Thymus (tissue), 11 donors: ENCODE measurements around the gene WDR1. TPM values are rescaled to one million over a fixed set of nuclear protein-coding genes. Genes with fewer than 3 reads are reported as not detected.

Experiments
- DNase-seq, 9 donors: peaks; one replicate each; pipeline ENCODE4 v3.0.0-alpha.2; 2013; ENCODE audit warnings: low spot score in 9 of 9, low read depth in 6 of 9, missing footprints in 1 of 9
- H3K27ac ChIP-seq, 2 donors: one replicate each; pipeline ENCODE4 v1.5.1; 2013; ENCODE audit warnings: control low read depth in 1 of 2, low read depth in 1 of 2, low read length in 1 of 2, mild to moderate bottlenecking in 1 of 2, moderate library complexity in 1 of 2
- H3K27me3 ChIP-seq, 2 donors: one replicate each; pipeline ENCODE4 v1.5.1; 2013; ENCODE audit warnings: low read length in 1 of 2; ENCODE audit not compliant: control insufficient read depth in 2 of 2, insufficient read depth in 1 of 2
- H3K36me3 ChIP-seq, 2 donors: one replicate each; pipeline ENCODE4 v1.5.1; 2013; ENCODE audit warnings: low read length in 1 of 2, mild to moderate bottlenecking in 1 of 2, moderate library complexity in 1 of 2; ENCODE audit not compliant: control insufficient read depth in 2 of 2, insufficient read depth in 2 of 2
- H3K4me1 ChIP-seq, 2 donors: one replicate each; pipeline ENCODE4 v1.5.1; 2013; ENCODE audit warnings: low read length in 2 of 2; ENCODE audit not compliant: control insufficient read depth in 2 of 2, insufficient read depth in 2 of 2
- H3K4me3 ChIP-seq, 2 donors: one replicate each; pipeline ENCODE4 v1.5.1; 2013; ENCODE audit warnings: low read length in 2 of 2, control low read depth in 1 of 2, mild to moderate bottlenecking in 1 of 2
- H3K9me3 ChIP-seq, 2 donors: one replicate each; pipeline ENCODE4 v1.5.1; 2013; ENCODE audit warnings: low read length in 1 of 2, mild to moderate bottlenecking in 1 of 2; ENCODE audit not compliant: control insufficient read depth in 2 of 2, insufficient read depth in 1 of 2
- WGBS: extraction: QIAGEN DNeasy Blood & Tissue Kit; methylation state at CpG from one replicate; pipeline ENCODE4 v1.1.7; 2013; 5-methylcytosine and 5-hydroxymethylcytosine counted together
- polyA plus RNA-seq: library from polyadenylated mRNA; stranded (reverse); fragments of 200-250 nt; gene quantifications from one replicate; pipeline ENCODE4 v1.2.3, GENCODE V29; 2013
- total RNA-seq: library from RNA; stranded (reverse); fragments of 120-200 nt; gene quantifications from one replicate; pipeline ENCODE4 v1.2.4, GENCODE V29; 2013
- donor health status: healthy.

The WDR1 gene
- total and polyA plus RNA-seq, 2 donors, result 141 to 166 TPM

- Histone ChIP-seq H3K27ac (peak overlapping the region in 1 of 2 donors; percentile 4), H3K36me3 (peaks cover 57 to 92% of the 10 kb centered on the region in 2 donors), H3K4me1 (peaks cover 58 to 91% of the 10 kb centered on the region in 2 donors), H3K9me3 (no peaks in the 10 kb centered on the region), H3K27me3 (no peaks in the 10 kb centered on the region), H3K4me3 (no peak overlapping the region)
- DNase-seq, result no peak
- 84% methylated on average over 6 of the region's 6 CpGs for WGBS
These were observed 11.7 kb downstream of the WDR1 start for GRCh38 chr4:10104991-10105276.

- WGBS, result 88% methylated on average over 11 of the region's 11 CpGs
- no peak for DNase-seq
- peaks cover 52 to 91% of the 10 kb centered on the region in 2 donors for H3K36me3 ChIP-seq
- H3K27ac ChIP-seq, result peak overlapping the region; percentile 1 to 34
- no peak overlapping the region for H3K4me3 ChIP-seq
- H3K9me3 ChIP-seq, result no peaks in the 10 kb centered on the region
- no peaks in the 10 kb centered on the region for H3K27me3 ChIP-seq
- peaks cover 59 to 91% of the 10 kb centered on the region in 2 donors for H3K4me1 ChIP-seq
These were observed 12.2 kb downstream of the WDR1 start for GRCh38 chr4:10104211-10104990.

- H3K4me1 ChIP-seq, result peaks cover 67 to 91% of the 10 kb centered on the region in 2 donors
- H3K9me3 ChIP-seq, result no peaks in the 10 kb centered on the region
- H3K27me3 ChIP-seq, result no peaks in the 10 kb centered on the region
- H3K4me3 ChIP-seq, result no peak overlapping the region
- peak overlapping the region in 1 of 2 donors; percentile 4 for H3K27ac ChIP-seq
- H3K36me3 ChIP-seq, result peaks cover 47 to 91% of the 10 kb centered on the region in 2 donors
- no peak for DNase-seq
- 87% methylated on average over 13 of the region's 13 CpGs for WGBS
These were observed 13.9 kb downstream of the WDR1 start for GRCh38 chr4:10102474-10103332.

GRCh38 chr4:10101671-10102473, 14.7 kb downstream of the WDR1 start:
- no peak overlapping the region for H3K4me3 ChIP-seq
- peaks cover 47 to 91% of the 10 kb centered on the region in 2 donors for H3K36me3 ChIP-seq
- peaks cover 69 to 91% of the 10 kb centered on the region in 2 donors for H3K4me1 ChIP-seq
- no peak for DNase-seq
- 92% methylated on average over 14 of the region's 14 CpGs for WGBS
- no peaks in the 10 kb centered on the region for H3K27me3 ChIP-seq
- H3K9me3 ChIP-seq, result no peaks in the 10 kb centered on the region
- peak overlapping the region; percentile 56 to 92 for H3K27ac ChIP-seq

GRCh38 chr4:10100734-10101216, 15.8 kb downstream of the WDR1 start:
- H3K27ac ChIP-seq, result peak overlapping the region; percentile 87 to 92
- WGBS, result 60% methylated on average over 12 of the region's 12 CpGs
- H3K36me3 ChIP-seq, result peaks cover 58 to 95% of the 10 kb centered on the region in 2 donors
- H3K4me3 ChIP-seq, result no peak overlapping the region
- H3K4me1 ChIP-seq, result peaks cover 76 to 94% of the 10 kb centered on the region in 2 donors
- H3K27me3 ChIP-seq, result no peaks in the 10 kb centered on the region
- H3K9me3 ChIP-seq, result no peaks in the 10 kb centered on the region
- DNase-seq, result no peak

- no peaks in the 10 kb centered on the region for H3K9me3 ChIP-seq
- peak in 3 of 9 donors; percentile 49 to 75 (median 56) for DNase-seq
- H3K27me3 ChIP-seq, result no peaks in the 10 kb centered on the region
- no peak overlapping the region for H3K4me3 ChIP-seq
- H3K36me3 ChIP-seq, result peaks cover 65 to 95% of the 10 kb centered on the region in 2 donors
- peak overlapping the region; percentile 87 to 92 for H3K27ac ChIP-seq
- H3K4me1 ChIP-seq, result peaks cover 83 to 96% of the 10 kb centered on the region in 2 donors
- 18% methylated on average over 25 of the region's 25 CpGs for WGBS
These were observed 16.9 kb downstream of the WDR1 start for GRCh38 chr4:10099499-10100325.

- no peak for DNase-seq
- Histone ChIP-seq H3K9me3 (no peaks in the 10 kb centered on the region), H3K4me3 (no peak overlapping the region), H3K27ac (peak overlapping the region; percentile 54 to 92), H3K4me1 (peaks cover 92 to 97% of the 10 kb centered on the region in 2 donors), H3K27me3 (no peaks in the 10 kb centered on the region), H3K36me3 (peaks cover 70 to 95% of the 10 kb centered on the region in 2 donors)
- 61% methylated on average over 12 of the region's 12 CpGs for WGBS
These were observed 17.8 kb downstream of the WDR1 start for GRCh38 chr4:10098780-10099160.
